ENCODE data around the gene HOXA3.

The HOXA3 gene

GRCh38 chr7:27101171-27101956 is 51.0 kb downstream of the HOXA3 start:
- TF ChIP-seq, protein P1, sequence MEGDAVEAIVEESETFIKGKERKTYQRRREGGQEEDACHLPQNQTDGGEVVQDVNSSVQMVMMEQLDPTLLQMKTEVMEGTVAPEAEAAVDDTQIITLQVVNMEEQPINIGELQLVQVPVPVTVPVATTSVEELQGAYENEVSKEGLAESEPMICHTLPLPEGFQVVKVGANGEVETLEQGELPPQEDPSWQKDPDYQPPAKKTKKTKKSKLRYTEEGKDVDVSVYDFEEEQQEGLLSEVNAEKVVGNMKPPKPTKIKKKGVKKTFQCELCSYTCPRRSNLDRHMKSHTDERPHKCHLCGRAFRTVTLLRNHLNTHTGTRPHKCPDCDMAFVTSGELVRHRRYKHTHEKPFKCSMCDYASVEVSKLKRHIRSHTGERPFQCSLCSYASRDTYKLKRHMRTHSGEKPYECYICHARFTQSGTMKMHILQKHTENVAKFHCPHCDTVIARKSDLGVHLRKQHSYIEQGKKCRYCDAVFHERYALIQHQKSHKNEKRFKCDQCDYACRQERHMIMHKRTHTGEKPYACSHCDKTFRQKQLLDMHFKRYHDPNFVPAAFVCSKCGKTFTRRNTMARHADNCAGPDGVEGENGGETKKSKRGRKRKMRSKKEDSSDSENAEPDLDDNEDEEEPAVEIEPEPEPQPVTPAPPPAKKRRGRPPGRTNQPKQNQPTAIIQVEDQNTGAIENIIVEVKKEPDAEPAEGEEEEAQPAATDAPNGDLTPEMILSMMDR (IDR thresholded peaks at IDR 0.05; ENCODE audit: borderline replicate concordance, insufficient read depth, low read depth, low read length), result no peak
- no peak overlapping the region for H3K4me3 ChIP-seq (ENCODE audit: low read depth, low read length)

- H3K4me3 ChIP-seq (ENCODE audit: low read depth, low read length), result no peak overlapping the region
- TF ChIP-seq, protein P1 (IDR thresholded peaks at IDR 0.05; ENCODE audit: borderline replicate concordance, insufficient read depth, low read depth, low read length), result no peak
These were observed 51.7 kb downstream of the HOXA3 start for GRCh38 chr7:27100694-27101170.

DNA sequence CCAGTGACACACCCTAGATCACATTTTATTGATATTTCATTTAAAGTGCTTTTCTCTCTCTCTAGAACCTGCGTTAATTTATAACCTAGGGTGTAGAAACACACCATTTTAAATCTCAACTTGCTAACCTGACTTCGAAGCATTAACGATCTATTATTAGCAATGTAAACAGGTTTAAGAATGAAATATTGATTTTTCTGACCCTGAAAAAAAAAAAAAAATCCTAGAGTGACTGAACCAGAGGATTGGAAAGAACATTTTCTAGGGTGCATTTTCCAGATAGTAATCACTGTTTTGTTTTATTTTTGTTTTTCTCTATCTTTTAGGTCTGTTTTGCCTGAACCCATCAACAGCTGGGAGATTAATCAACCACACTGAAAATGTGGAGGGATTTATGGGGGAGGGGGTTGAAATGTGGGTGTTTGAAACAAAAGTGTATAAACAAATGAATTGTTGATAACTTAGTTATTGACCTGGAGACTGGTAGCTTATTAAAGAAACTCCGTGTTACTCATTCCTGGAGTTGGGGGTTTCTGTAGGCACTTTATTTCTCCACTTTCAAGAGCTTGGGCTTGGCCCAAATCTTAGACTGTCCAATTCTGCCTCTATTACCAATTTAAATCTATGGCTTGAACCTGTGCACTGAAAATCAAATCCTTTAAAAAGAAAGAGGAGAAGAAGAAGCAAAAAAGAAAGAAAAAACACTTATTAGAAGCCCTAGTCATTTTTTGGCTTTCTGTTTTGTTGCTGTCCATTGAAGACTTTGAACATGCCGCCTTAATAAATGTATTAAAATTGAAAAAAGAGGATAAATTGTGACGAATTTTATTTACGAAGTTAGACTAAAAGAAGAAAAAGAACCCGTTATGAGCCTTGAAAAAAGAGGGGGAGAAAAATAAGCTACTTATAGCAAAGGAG is 52.7 kb downstream of the HOXA3 start:
- TF ChIP-seq, protein P1 (IDR thresholded peaks at IDR 0.05; ENCODE audit: borderline replicate concordance, insufficient read depth, low read depth, low read length), result no peak
- no peak overlapping the region for H3K4me3 ChIP-seq (ENCODE audit: low read depth, low read length)

- H3K4me3 ChIP-seq (ENCODE audit: low read depth, low read length), result no peak overlapping the region
- TF ChIP-seq, protein P1 (IDR thresholded peaks at IDR 0.05; ENCODE audit: borderline replicate concordance, insufficient read depth, low read depth, low read length), result no peak
These were observed 53.6 kb downstream of the HOXA3 start for GRCh38 chr7:27098578-27099451.

GRCh38 chr7:27097686-27098577 is 54.5 kb downstream of the HOXA3 start:
- H3K4me3 ChIP-seq (ENCODE audit: low read depth, low read length), result no peak overlapping the region
- TF ChIP-seq, protein P1 (IDR thresholded peaks at IDR 0.05; ENCODE audit: borderline replicate concordance, insufficient read depth, low read depth, low read length), result no peak

Measured in GM12875 (cell line).